HL-60 (cell line): ENCODE data around the gene CALHM1.
"Not testable (repeated sequence)": the region's sequence is repeated elsewhere in the genome, so short reads cannot be mapped to it uniquely, and the experiment has no call there.

Source experiments
- DNase-seq, 2 experiments: peaks; one replicate each; pipeline ENCODE4 v3.0.0-alpha.2; 2010 to 2020; ENCODE audit warnings: low read depth in 1 of 2, low spot score in 1 of 2
- H3K27ac ChIP-seq: fragments of 250-450 bp; sonication (Bioruptor Pico); replicated peaks from 2 replicates; pipeline ENCODE4 v1.5.1; 2020; ENCODE audit warnings: mild to moderate bottlenecking, moderate library complexity
- H3K27me3 ChIP-seq: fragments of 250-450 bp; sonication (Bioruptor Pico); 2 replicates; pipeline ENCODE4 v1.5.1; 2021; ENCODE audit warnings: mild to moderate bottlenecking, moderate library complexity; ENCODE audit not compliant: insufficient read depth, poor library complexity, severe bottlenecking
- H3K4me3 ChIP-seq: replicated peaks from 2 replicates; pipeline ENCODE4 v1.5.1; 2011; ENCODE audit warnings: mild to moderate bottlenecking, control low read depth, low read length; ENCODE audit not compliant: insufficient read depth
- CTCF ChIP-seq: IDR thresholded peaks from one replicate; pipeline ENCODE4 v1.5.1; 2011; ENCODE audit warnings: low read length, control low read depth, inconsistent platforms; ENCODE audit not compliant: insufficient read depth
- GABPA ChIP-seq: IDR thresholded peaks from 2 replicates; pipeline ENCODE4 v1.6.1; 2012; ENCODE audit warnings: low read depth
- POLR2AphosphoS5 ChIP-seq: IDR thresholded peaks from 2 replicates; pipeline ENCODE4 v1.6.1; 2012; ENCODE audit warnings: low read depth
- REST ChIP-seq: IDR thresholded peaks from 2 replicates; pipeline ENCODE4 v1.6.1; 2012; ENCODE audit warnings: low read depth; ENCODE audit not compliant: insufficient replicate concordance
- SPI1 ChIP-seq: IDR thresholded peaks from 2 replicates; pipeline ENCODE4 v1.6.1; 2012; ENCODE audit warnings: low read depth, mild to moderate bottlenecking, borderline replicate concordance

CALHM1 gene

DNA sequence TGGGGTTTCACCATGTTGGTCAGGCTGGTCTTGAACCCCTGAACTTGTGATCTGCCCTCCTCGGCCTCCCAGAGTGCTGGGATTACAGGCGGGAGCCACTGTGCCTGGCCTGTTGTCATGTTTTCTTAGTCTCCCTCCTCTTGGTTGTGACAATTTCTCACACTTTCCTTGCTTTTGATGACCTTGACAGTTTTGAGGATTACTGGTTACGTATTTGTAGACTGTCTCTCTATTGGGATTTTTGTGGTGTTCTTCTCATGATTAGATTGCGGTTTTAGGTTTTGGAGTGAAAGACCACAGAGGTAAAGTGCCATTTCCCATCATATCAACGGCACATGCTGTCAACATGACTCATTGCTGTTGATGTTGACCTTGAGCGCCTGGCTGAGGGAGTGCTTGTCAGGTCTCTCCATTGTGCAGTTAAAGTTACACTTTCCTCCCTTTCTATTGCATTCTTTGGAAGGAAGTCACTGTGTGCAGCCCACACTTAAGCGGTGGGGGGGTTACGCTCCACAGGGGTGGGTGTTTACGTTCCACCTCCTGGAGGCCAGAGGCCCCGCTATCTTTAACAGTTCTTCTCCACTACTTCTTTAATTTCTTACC, 45.6 kb upstream of the CALHM1 start:
- H3K27me3 ChIP-seq, result peaks cover 2% of the 10 kb centered on the region
- no peak overlapping the region for H3K4me3 ChIP-seq
- TF ChIP-seq SPI1, result no peak
- no peak for TF ChIP-seq GABPA
- TF ChIP-seq CTCF, result no peak
- TF ChIP-seq POLR2AphosphoS5, result no peak
- no peak for DNase-seq
- no peak overlapping the region for H3K27ac ChIP-seq

DNA sequence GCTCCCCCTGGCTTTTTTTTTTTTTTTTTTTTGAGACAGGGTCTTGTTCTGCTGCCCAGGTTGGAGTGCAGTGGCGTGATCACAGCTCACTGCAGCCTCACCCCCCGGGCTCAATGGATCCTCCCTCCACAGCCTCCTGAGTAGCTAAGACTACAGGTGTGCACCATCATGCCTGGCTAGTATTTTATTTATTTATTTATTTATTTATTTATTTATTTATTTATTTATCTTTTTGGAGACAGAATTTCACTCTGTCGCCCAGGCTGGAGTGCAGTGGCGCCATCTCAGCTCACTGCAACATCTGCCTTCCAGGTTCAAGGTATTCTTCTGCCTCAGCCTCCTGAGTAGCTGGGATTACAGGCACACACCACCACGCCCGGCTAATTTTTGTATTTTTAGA, 45.1 kb upstream of the CALHM1 start:
- not testable (repeated sequence) for H3K27ac ChIP-seq, H3K27me3 ChIP-seq, H3K4me3 ChIP-seq, DNase-seq

DNA sequence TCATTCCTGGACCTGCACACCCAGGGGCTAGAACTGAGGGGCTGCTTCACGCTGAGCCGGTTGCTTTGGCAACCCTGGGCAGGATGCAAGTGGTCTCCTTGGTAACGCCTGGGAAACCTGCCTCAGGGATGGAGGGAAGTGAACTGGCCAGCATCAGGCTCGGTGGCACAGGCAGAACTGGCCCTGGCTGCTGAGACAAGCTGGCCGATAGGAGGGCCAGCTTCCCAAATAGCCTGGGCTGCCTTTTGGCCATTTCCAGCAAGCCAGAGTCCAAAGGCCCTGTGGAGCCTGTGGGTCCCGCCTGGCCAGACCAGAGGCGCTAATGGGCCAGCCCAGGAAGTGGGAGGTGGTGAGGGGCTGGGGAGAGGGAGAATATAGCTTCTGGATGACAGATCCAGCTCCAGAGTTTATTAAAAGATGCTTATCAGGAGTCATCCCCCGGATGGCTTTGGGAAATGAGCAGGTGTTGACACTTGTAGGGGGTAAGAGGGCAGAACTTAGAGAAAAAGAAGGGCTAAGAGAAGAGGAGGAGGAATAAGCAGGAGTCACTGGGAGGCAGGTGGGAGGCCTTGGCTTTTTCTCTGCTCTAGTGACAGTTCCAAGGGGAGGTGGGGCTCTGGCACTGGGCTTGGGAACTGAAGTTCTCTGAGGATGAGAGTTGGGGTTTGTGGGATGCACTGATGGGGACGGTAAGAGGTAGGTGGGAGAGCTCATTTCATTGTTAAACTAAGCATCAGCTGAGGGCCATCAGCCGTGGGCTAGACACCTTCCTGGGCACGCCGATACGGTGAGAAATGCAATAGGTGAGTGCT, 44.4 kb upstream of the CALHM1 start:
- no peak for DNase-seq

DNA sequence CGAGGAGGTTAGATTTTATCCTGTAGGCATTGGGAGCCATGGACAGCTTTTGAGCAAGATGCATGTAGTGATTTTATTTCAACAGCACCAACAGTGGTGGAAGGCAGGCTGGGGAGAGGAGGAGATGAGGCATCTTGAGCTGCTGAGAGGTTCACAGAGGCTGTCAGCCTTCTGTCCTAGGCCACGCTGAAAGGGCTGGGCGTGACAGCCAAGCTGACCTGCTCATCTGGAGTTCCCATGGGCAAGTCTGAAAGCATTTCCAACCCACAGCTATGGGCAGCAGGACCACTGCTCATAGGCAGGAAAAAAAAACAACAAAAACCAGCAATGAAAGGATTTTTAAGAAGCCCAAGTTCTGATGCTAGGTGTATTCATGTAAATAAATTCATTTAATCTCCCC, 42.5 kb upstream of the CALHM1 start:
- TF ChIP-seq CTCF (no peak), SPI1 (no peak), REST (no peak), GABPA (no peak), POLR2AphosphoS5 (no peak)
- no peak overlapping the region for H3K4me3 ChIP-seq
- H3K27ac ChIP-seq, result no peak overlapping the region
- no peak for DNase-seq
- peaks cover 9% of the 10 kb centered on the region for H3K27me3 ChIP-seq

More for the DNA sequence above, 44.4 kb upstream of the CALHM1 start:
- Histone ChIP-seq H3K27ac (no peak overlapping the region), H3K4me3 (no peak overlapping the region), H3K27me3 (peaks cover 2% of the 10 kb centered on the region)
- TF ChIP-seq GABPA (no peak), POLR2AphosphoS5 (no peak), REST (no peak), CTCF (no peak), SPI1 (no peak)
